Measurements from ENCODE around the gene RCN2. TPM values are rescaled to one million over a fixed set of nuclear protein-coding genes. Genes with fewer than 3 reads are reported as not detected.

RCN2 gene
- total RNA-seq, 4 donors from 2014 or later: 37.8 to 66.9 (median 49.7) TPM

- Histone ChIP-seq H3K27me3 (no peaks in the 10 kb centered on the region), H3K4me1 (peaks cover 0 to 21% (median 0%) of the 10 kb centered on the region in 3 donors), H3K9me3 (no peaks in the 10 kb centered on the region), H3K36me3 (peaks cover 3 to 44% of the 10 kb centered on the region in 2 donors), H3K27ac (no peak overlapping the region), H3K4me3 (no peak overlapping the region)
- no peak for ATAC-seq
- no peak for TF ChIP-seq CTCF (IDR thresholded peaks at IDR 0.05)
- TF ChIP-seq POLR2AphosphoS5 (IDR thresholded peaks at IDR 0.05): no peak
- no peak for TF ChIP-seq EP300 (IDR thresholded peaks at IDR 0.05)
- no peak for TF ChIP-seq POLR2A (IDR thresholded peaks at IDR 0.05)
- WGBS, 2 donors (ENCODE audit: low coverage in 1 of 2): 36 to 45% methylated on average over 2 of the region's 2 CpGs
Observed at GRCh38 chr15:76945494-76946093, 14.0 kb downstream of the RCN2 start.

- H3K9me3 ChIP-seq: no peaks in the 10 kb centered on the region
- no peak for TF ChIP-seq POLR2A (IDR thresholded peaks at IDR 0.05)
- no peak for TF ChIP-seq CTCF (IDR thresholded peaks at IDR 0.05)
- no peak for TF ChIP-seq EP300 (IDR thresholded peaks at IDR 0.05)
- TF ChIP-seq POLR2AphosphoS5 (IDR thresholded peaks at IDR 0.05): no peak
- no peak overlapping the region for H3K4me3 ChIP-seq
- peaks cover 3 to 52% of the 10 kb centered on the region in 2 donors for H3K36me3 ChIP-seq
- no peak for ATAC-seq
- 82 to 86% methylated on average over 3 of the region's 3 CpGs for WGBS, 2 donors (ENCODE audit: low coverage in 1 of 2)
- no peaks in the 10 kb centered on the region for H3K27me3 ChIP-seq
- H3K4me1 ChIP-seq: peaks cover 0 to 14% (median 0%) of the 10 kb centered on the region in 3 donors
- H3K27ac ChIP-seq: no peak overlapping the region
Observed at GRCh38 chr15:76947454-76947853, 15.9 kb downstream of the RCN2 start.

- Histone ChIP-seq H3K9me3 (no peaks in the 10 kb centered on the region), H3K27me3 (no peaks in the 10 kb centered on the region), H3K4me3 (no peak overlapping the region), H3K27ac (no peak overlapping the region), H3K4me1 (no peaks in the 10 kb centered on the region), H3K36me3 (peaks cover 3 to 42% of the 10 kb centered on the region in 2 donors)
- ATAC-seq: no peak
- 60 to 75% methylated on average over 1 of the region's 1 CpG for WGBS, 2 donors (ENCODE audit: low coverage in 1 of 2)
- no peak for TF ChIP-seq POLR2A (IDR thresholded peaks at IDR 0.05)
- no peak for TF ChIP-seq EP300 (IDR thresholded peaks at IDR 0.05)
- TF ChIP-seq POLR2AphosphoS5 (IDR thresholded peaks at IDR 0.05): no peak
- no peak for TF ChIP-seq CTCF (IDR thresholded peaks at IDR 0.05)
Observed at GRCh38 chr15:76951220-76951619, 19.7 kb downstream of the RCN2 start.

GRCh38 chr15:76953913-76954312, 22.4 kb downstream of the RCN2 start:
- Histone ChIP-seq H3K4me3 (no peak overlapping the region), H3K4me1 (no peaks in the 10 kb centered on the region), H3K27ac (no peak overlapping the region), H3K36me3 (peaks cover 0 to 23% of the 10 kb centered on the region in 2 donors), H3K27me3 (no peaks in the 10 kb centered on the region), H3K9me3 (no peaks in the 10 kb centered on the region)
- TF ChIP-seq CTCF (IDR thresholded peaks at IDR 0.05): no peak
- 61 to 67% methylated on average over 3 of the region's 3 CpGs for WGBS, 2 donors (ENCODE audit: low coverage in 1 of 2)
- ATAC-seq: no peak

- no peak for ATAC-seq
- Histone ChIP-seq H3K4me3 (no peak overlapping the region), H3K4me1 (no peaks in the 10 kb centered on the region), H3K9me3 (no peaks in the 10 kb centered on the region), H3K27me3 (no peaks in the 10 kb centered on the region), H3K27ac (no peak overlapping the region), H3K36me3 (peaks cover 0 to 16% of the 10 kb centered on the region in 2 donors)
- 30 to 44% methylated on average over 1 to 2 of the region's 2 CpGs for WGBS, 2 donors (ENCODE audit: low coverage in 1 of 2)
- TF ChIP-seq EP300 (IDR thresholded peaks at IDR 0.05): no peak
- no peak for TF ChIP-seq POLR2AphosphoS5 (IDR thresholded peaks at IDR 0.05)
- TF ChIP-seq POLR2A (IDR thresholded peaks at IDR 0.05): no peak
- no peak for TF ChIP-seq CTCF (IDR thresholded peaks at IDR 0.05)
Observed at GRCh38 chr15:76954744-76955143, 23.2 kb downstream of the RCN2 start.

Measured in gastroesophageal sphincter (tissue), 4 donors.